PFSK-1 (cell line): Measurements from ENCODE around the gene CLEC11A.

Source experiments
- FOXP2 ChIP-seq: optimal IDR thresholded peaks from 2 replicates; pipeline ENCODE3; 2011; ENCODE audit warnings: borderline replicate concordance, control low read depth, inconsistent platforms; ENCODE audit not compliant: insufficient read depth; ENCODE audit errors: extremely low read length, extremely low read depth
- POLR2AphosphoS5 ChIP-seq: IDR thresholded peaks from 2 replicates; pipeline ENCODE4 v1.6.1; 2012; ENCODE audit warnings: low read depth, mild to moderate bottlenecking, control low read depth, low read length, moderate library complexity
- SIN3A ChIP-seq: IDR thresholded peaks from 2 replicates; pipeline ENCODE4 v1.6.1; 2012; ENCODE audit warnings: mild to moderate bottlenecking, low read length, moderate library complexity, borderline replicate concordance; ENCODE audit not compliant: insufficient read depth
- TAF1 ChIP-seq: IDR thresholded peaks from 2 replicates; pipeline ENCODE4 v1.6.1; 2012; ENCODE audit warnings: low read length, control low read depth, borderline replicate concordance; ENCODE audit not compliant: insufficient read depth
- TF ChIP-seq, protein P1 (sequence below), 2 experiments: IDR thresholded peaks; 2 replicates each; pipeline versions ENCODE4 v1.6.1 to v1.8.0; 2011 to 2012; ENCODE audit warnings: low read depth in 2 of 2, low read length in 2 of 2, control low read depth in 1 of 2, inconsistent platforms in 1 of 2, mild to moderate bottlenecking in 1 of 2, moderate library complexity in 1 of 2; ENCODE audit not compliant: insufficient read depth in 1 of 2

The CLEC11A gene

GRCh38 chr19:50701367-50701985 lies 21.7 kb upstream of the CLEC11A start:
- TF ChIP-seq SIN3A (no peak), TAF1 (no peak), POLR2AphosphoS5 (no peak)
- TF ChIP-seq, protein P1, sequence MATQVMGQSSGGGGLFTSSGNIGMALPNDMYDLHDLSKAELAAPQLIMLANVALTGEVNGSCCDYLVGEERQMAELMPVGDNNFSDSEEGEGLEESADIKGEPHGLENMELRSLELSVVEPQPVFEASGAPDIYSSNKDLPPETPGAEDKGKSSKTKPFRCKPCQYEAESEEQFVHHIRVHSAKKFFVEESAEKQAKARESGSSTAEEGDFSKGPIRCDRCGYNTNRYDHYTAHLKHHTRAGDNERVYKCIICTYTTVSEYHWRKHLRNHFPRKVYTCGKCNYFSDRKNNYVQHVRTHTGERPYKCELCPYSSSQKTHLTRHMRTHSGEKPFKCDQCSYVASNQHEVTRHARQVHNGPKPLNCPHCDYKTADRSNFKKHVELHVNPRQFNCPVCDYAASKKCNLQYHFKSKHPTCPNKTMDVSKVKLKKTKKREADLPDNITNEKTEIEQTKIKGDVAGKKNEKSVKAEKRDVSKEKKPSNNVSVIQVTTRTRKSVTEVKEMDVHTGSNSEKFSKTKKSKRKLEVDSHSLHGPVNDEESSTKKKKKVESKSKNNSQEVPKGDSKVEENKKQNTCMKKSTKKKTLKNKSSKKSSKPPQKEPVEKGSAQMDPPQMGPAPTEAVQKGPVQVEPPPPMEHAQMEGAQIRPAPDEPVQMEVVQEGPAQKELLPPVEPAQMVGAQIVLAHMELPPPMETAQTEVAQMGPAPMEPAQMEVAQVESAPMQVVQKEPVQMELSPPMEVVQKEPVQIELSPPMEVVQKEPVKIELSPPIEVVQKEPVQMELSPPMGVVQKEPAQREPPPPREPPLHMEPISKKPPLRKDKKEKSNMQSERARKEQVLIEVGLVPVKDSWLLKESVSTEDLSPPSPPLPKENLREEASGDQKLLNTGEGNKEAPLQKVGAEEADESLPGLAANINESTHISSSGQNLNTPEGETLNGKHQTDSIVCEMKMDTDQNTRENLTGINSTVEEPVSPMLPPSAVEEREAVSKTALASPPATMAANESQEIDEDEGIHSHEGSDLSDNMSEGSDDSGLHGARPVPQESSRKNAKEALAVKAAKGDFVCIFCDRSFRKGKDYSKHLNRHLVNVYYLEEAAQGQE (IDR thresholded peaks at IDR 0.05; ENCODE audit: insufficient read depth in 1 of 2, low read depth in 2 of 2, low read length in 2 of 2): no peak

DNA sequence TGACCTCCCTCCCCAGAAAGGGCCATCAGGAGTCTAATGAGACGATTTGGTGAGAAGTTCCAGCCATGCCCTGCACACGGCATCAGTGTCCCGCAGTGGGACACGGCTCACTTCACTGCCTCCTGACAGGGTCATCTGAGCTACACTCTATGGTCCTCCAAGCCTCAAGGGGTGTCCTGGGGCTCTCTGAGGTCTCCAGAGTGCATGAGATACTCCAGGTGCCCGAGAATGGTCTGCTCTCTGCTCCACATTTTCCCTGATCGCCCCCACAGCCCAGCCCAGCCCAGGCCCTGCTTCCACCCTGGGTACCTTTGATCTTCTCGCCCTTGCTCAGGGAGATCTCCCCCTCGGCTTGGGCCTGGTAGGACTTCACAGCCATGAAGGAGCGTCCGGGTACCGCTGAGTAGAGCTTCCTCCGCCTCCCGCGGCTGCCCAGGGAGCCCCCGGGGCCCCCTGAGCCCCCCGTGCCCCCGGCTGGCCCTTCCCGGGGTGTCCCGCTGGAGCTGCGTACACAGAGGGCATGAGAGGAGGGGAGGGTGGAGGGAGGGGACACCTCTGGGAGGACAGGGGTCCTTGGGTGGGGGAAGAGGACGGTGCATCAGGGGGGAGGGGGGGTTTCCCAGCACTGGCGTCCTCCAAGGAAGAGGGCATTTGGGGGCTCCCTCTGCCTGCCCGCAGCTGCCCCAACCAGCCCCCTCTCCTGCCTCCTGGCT lies 20.9 kb upstream of the CLEC11A start:
- no peak for TF ChIP-seq POLR2AphosphoS5
- TF ChIP-seq SIN3A: no peak
- TF ChIP-seq, protein P1 (IDR thresholded peaks at IDR 0.05; ENCODE audit: insufficient read depth in 1 of 2, low read depth in 2 of 2, low read length in 2 of 2): no peak
- no peak for TF ChIP-seq FOXP2
- TF ChIP-seq TAF1: no peak

DNA sequence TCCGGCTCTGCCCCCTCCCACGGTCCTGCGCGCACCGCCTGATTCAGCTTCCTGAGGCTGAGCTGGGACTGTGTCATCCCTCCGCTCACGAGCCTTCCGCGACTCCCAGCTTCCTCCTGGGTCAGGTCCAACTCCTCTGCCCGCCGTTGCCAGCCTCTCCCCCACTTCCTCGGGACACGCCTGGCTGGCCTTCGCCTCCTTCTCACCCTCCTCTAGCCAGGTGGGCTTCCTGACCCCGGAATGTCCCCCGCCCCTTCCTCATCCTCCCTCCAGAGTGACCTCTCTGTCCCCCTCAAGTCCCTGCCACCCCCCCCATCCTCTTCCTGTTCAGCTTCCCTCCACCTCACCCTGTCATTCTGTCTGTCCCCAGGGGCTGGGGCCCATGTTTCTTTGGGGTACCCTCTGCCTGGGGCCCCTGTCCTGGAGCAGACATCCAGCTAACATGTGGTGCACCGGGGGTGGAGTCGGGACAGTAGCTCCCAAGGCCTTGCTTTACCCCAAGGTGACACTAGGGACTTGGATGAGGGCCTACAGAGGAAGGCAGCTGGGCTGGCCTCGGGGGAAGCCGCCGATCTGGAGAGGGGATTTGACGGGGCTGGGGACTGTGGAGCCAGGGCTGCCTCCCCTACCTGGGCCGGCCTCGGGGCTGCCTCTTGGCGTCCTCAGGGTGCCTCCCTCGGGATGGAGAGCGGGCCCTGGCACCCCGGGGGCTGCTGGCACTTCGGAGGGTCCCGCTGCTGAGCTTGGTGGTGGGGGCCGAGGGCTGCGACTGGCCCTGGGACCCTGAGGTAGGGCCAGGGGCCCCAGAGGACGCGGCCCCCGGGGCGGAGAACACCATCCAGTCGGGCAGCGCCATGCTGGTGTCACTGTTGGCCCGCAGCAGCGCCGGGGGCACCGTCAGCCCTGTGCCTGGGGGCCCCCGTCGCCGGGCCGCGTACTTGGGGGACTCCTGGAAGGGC lies 20.0 kb upstream of the CLEC11A start:
- TF ChIP-seq, protein P1 (IDR thresholded peaks at IDR 0.05; ENCODE audit: insufficient read depth in 1 of 2, low read depth in 2 of 2, low read length in 2 of 2): no peak
- TF ChIP-seq FOXP2: peak; percentile 17
- TF ChIP-seq POLR2AphosphoS5: no peak
- no peak for TF ChIP-seq SIN3A
- no peak for TF ChIP-seq TAF1

DNA sequence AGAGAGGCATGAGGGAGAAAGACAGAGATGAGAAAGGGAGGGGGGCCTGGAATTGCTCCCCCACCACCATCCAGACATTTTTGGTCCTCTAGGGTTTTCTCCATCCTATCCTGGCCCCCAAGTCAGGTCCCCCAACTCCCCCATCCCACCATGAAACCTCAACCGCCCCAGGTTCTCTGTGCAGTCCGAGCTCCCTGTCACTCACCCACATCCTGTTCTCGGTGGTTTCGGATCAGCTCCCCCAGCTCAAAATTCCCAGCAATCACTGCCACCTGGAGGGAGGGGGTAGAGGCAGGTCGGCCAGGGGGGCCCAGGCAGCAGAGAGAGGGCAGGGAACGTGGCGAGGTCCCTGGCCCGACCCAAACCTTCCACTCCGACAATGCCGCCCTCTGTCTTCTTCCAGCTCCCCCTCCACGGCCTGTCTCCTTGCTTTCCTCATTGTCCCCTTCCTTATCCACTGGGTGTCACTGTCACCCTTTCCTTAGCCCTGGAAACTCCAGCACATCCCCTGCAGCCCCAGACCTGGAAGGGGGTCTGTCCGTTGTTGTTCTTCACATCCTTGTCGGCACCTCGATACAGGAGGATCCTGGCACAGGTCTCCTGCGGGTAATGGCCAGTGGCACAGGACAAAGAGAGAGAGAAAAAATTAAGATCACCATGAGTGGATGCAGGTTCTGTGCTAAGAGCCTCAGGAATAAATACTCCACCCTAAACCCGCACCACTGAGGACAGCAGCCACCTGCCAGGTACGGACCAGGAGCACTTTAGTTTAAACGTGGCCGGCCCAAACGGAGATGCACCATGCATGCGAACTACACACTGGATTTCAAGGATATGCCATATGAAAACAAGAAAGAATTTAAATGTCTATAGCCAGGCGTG lies 19.0 kb upstream of the CLEC11A start:
- no peak for TF ChIP-seq SIN3A
- no peak for TF ChIP-seq TAF1
- TF ChIP-seq, protein P1 (IDR thresholded peaks at IDR 0.05; ENCODE audit: insufficient read depth in 1 of 2, low read depth in 2 of 2, low read length in 2 of 2): no peak
- TF ChIP-seq POLR2AphosphoS5: no peak
- TF ChIP-seq FOXP2: no peak
